ENCODE measurements around the gene CHST11. TPM values are rescaled to one million over a fixed set of nuclear protein-coding genes. Genes with fewer than 3 reads are reported as not detected.

CHST11 gene
- total and polyA plus RNA-seq, 9 of the 15 experiments (the other 6 are each of a cell fraction or from before 2014, with no cell fraction given): 2.3 to 38.7 (median 15.0) TPM

DNA sequence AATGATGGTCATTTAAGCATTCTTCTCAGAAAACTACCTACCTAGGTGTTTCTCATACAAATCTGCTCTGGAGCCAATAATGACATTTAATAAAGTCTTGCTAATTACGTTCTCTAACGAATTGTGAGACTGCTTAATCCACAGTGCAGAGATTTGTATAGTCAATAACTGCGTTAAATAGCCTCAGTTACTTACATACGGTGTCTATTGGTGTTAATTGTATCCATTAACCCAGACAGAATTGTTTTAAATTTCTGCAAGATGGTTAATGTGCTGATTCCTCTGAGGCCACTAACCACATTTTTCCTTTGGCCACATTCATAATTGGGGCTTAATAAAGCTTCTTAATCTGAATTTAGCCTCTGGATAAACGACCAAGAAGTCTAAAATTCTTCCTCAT lies 329.6 kb downstream of the CHST11 start:
- ATAC-seq (no peak), FAIRE-seq (no peak), DNase-seq (ENCODE audit: extremely low read depth in 1 of 4, low spot score in 3 of 4) (no peak)
- peaks cover 9 to 24% of the 10 kb centered on the region in 2 experiments; a peak in 3 of 5 replicates for H3K4me1 ChIP-seq (replicated peaks in 1 of 2; ENCODE audit: control insufficient read depth in 2 of 2, insufficient read depth in 2 of 2, low read length in 2 of 2)
- no peaks in the 10 kb centered on the region for H3K36me3 ChIP-seq (ENCODE audit: control insufficient read depth, insufficient read depth, low read length)
- in situ Hi-C loops (cut with MboI) (no loop called here), intact Hi-C loops (cut with micrococcal nuclease) (no loop called here)
- no peaks in the 10 kb centered on the region for H3K27me3 ChIP-seq (ENCODE audit: control insufficient read depth in 2 of 2, insufficient read depth in 2 of 2, low read length in 2 of 2)
- H3K9ac ChIP-seq (ENCODE audit: insufficient read depth in 1 of 2, low read depth in 2 of 2, low read length in 2 of 2): no peak overlapping the region
- H2AFZ ChIP-seq (ENCODE audit: low read depth, low read length): peak overlapping the region; percentile 67; the same call in 1 of the 2 replicates
- TF ChIP-seq YBX1 (IDR thresholded peaks at IDR 0.05) (no peak), TBP (optimal IDR thresholded peaks at IDR 0.05; ENCODE audit: low read depth, low read length) (no peak), ZNF655 (CRISPR knock-in tag; IDR thresholded peaks at IDR 0.05) (no peak), SMAD2 (IDR thresholded peaks at IDR 0.05; ENCODE audit: low read depth, low read length) (no peak), POLR2G (IDR thresholded peaks at IDR 0.05; ENCODE audit: low read depth, low read length) (no peak), SMARCB1 (IDR thresholded peaks at IDR 0.05; ENCODE audit: insufficient read length, low read depth) (no peak), ETS1 (conservative IDR thresholded peaks at IDR 0.05; ENCODE audit: control insufficient read depth, low read depth, low read length) (no peak), DPF2 (IDR thresholded peaks at IDR 0.05) (no peak), RBM39 (optimal IDR thresholded peaks at IDR 0.05; ENCODE audit: low read depth, low read length) (no peak), ZNF239 (CRISPR knock-in tag; IDR thresholded peaks at IDR 0.05) (no peak), C11orf30 (IDR thresholded peaks at IDR 0.05; ENCODE audit: low read depth) (no peak), IRF1 (CRISPR knock-in tag; IDR thresholded peaks at IDR 0.05; ENCODE audit: borderline replicate concordance) (no peak), COPS2 (conservative IDR thresholded peaks at IDR 0.05) (no peak), ZNF764 (CRISPR knock-in tag; IDR thresholded peaks at IDR 0.05; ENCODE audit: low read depth) (no peak), RUNX1 (IDR thresholded peaks at IDR 0.05; ENCODE audit: low read depth) (no peak)
- TF ChIP-seq, protein P1, sequence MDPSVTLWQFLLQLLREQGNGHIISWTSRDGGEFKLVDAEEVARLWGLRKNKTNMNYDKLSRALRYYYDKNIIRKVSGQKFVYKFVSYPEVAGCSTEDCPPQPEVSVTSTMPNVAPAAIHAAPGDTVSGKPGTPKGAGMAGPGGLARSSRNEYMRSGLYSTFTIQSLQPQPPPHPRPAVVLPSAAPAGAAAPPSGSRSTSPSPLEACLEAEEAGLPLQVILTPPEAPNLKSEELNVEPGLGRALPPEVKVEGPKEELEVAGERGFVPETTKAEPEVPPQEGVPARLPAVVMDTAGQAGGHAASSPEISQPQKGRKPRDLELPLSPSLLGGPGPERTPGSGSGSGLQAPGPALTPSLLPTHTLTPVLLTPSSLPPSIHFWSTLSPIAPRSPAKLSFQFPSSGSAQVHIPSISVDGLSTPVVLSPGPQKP (CRISPR knock-in tag; IDR thresholded peaks at IDR 0.05): no peak
- TF ChIP-seq, protein P2, sequence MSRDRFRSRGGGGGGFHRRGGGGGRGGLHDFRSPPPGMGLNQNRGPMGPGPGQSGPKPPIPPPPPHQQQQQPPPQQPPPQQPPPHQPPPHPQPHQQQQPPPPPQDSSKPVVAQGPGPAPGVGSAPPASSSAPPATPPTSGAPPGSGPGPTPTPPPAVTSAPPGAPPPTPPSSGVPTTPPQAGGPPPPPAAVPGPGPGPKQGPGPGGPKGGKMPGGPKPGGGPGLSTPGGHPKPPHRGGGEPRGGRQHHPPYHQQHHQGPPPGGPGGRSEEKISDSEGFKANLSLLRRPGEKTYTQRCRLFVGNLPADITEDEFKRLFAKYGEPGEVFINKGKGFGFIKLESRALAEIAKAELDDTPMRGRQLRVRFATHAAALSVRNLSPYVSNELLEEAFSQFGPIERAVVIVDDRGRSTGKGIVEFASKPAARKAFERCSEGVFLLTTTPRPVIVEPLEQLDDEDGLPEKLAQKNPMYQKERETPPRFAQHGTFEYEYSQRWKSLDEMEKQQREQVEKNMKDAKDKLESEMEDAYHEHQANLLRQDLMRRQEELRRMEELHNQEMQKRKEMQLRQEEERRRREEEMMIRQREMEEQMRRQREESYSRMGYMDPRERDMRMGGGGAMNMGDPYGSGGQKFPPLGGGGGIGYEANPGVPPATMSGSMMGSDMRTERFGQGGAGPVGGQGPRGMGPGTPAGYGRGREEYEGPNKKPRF (IDR thresholded peaks at IDR 0.05; ENCODE audit: low read depth, low read length): no peak
- ChIA-PET CTCF (ENCODE audit: low intra/inter-chr PET ratio) (no interaction called here), POLR2A (no interaction called here)
- no peak overlapping the region for H3K4me3 ChIP-seq
- H4K20me1 ChIP-seq (replicated peaks; ENCODE audit: control insufficient read depth, insufficient read depth, low read length): no peaks in the 10 kb centered on the region
- H3K27ac ChIP-seq (ENCODE audit: extremely low read depth, low read depth, low read length): no peak overlapping the region; the same call in 2 of the 3 replicates
- H3K9me1 ChIP-seq (ENCODE audit: control insufficient read depth, insufficient read depth, low read length): no peaks in the 10 kb centered on the region
- 58% methylated on average over 5 of the region's 5 CpGs for WGBS (ENCODE audit: insufficient coverage, low coverage, missing lambda C conversion rate)
- H3K79me2 ChIP-seq (ENCODE audit: control insufficient read depth, insufficient read depth, low read length): no peaks in the 10 kb centered on the region
- H3K9me3 ChIP-seq (replicated peaks; ENCODE audit: control insufficient read depth, insufficient read depth, low read depth, low read length): no peaks in the 10 kb centered on the region
- BruUV-seq (replicated peaks): no TSS peak
- H3K4me2 ChIP-seq (ENCODE audit: insufficient read depth, low read length): peak overlapping the region; percentile 44; the same call in 1 of the 2 replicates
